PC-3 (cell line): Measurements from ENCODE around the gene CRLF2. TPM values are rescaled to one million over a fixed set of nuclear protein-coding genes. Genes with fewer than 3 reads are reported as not detected.

ENCODE experiments used
- ATAC-seq: fragments of 200-7000 bp; cut with Tn5 transposase; 2 replicates; pipeline ENCODE4 v1.9.1; 2020; ENCODE audit warnings: mild to moderate bottlenecking, moderate library complexity
- BruUV-seq: library from RNA; stranded (reverse); fragments of 400-500 nt; replicated peaks from 2 replicates; lab custom pipeline; 2021; lab: Mats Ljungman, UMichigan
- CTCF ChIA-PET: fragments of 300-600 bp; sonication (Branson Sonifier 250); formaldehyde crosslinking; loops from one replicate; lab custom pipeline; 2022; ENCODE audit warnings: antibody characterized with exemption; lab: Charles Lee
- POLR2A ChIA-PET: fragments of 300-600 bp; sonication (Branson Sonifier 250); formaldehyde crosslinking; loops from one replicate; lab custom pipeline; 2022; ENCODE audit warnings: antibody characterized with exemption; ENCODE audit not compliant: unreplicated experiment; lab: Charles Lee
- DNase-seq: peaks from one replicate; pipeline ENCODE4 v3.0.0-alpha.2; 2015
- H2AFZ ChIP-seq: fragments of 300-600 bp; sonication (generic); 2 replicates; pipeline ENCODE4 v1.6.0; 2016; ENCODE audit warnings: antibody characterized with exemption, low read length
- H3F3A ChIP-seq: fragments of 300-600 bp; sonication (generic); one replicate; pipeline ENCODE4 v1.6.0; 2017; ENCODE audit warnings: antibody characterized with exemption, low read length, control low read depth, mild to moderate bottlenecking; ENCODE audit not compliant: unreplicated experiment
- H3K27ac ChIP-seq: fragments of 300-600 bp; sonication (generic); 2 replicates; pipeline ENCODE4 v1.5.1; 2016; ENCODE audit warnings: mild to moderate bottlenecking, low read length
- H3K27me3 ChIP-seq: fragments of 300-600 bp; sonication (generic); 2 replicates; pipeline ENCODE4 v1.6.1; 2016; ENCODE audit warnings: low read length, mixed read lengths
- H3K36me3 ChIP-seq: fragments of 300-600 bp; sonication (generic); 2 replicates; pipeline ENCODE4 v1.6.1; 2016; ENCODE audit warnings: low read depth, mixed run types, low read length, mixed read lengths
- H3K4me1 ChIP-seq: fragments of 300-600 bp; sonication (generic); 2 replicates; pipeline ENCODE4 v1.5.1; 2016; ENCODE audit warnings: low read length; ENCODE audit not compliant: insufficient read depth
- H3K4me2 ChIP-seq: fragments of 300-600 bp; sonication (generic); 2 replicates; pipeline ENCODE4 v1.6.0; 2016; ENCODE audit warnings: low read length
- H3K4me3 ChIP-seq: fragments of 300-600 bp; sonication (generic); 2 replicates; pipeline ENCODE4 v1.5.1; 2016; ENCODE audit warnings: mild to moderate bottlenecking, low read length, mixed read lengths
- H3K79me2 ChIP-seq: fragments of 300-600 bp; sonication (generic); 2 replicates; pipeline ENCODE4 v1.6.1; 2017; ENCODE audit warnings: low read length, mixed read lengths
- H3K9ac ChIP-seq: fragments of 300-600 bp; sonication (generic); 2 replicates; pipeline ENCODE4 v1.6.0; 2016; ENCODE audit warnings: mild to moderate bottlenecking, low read length
- H3K9me2 ChIP-seq: fragments of 300-600 bp; sonication (generic); replicated peaks from 2 replicates; pipeline ENCODE4 v1.6.1; 2016; ENCODE audit warnings: mixed run types, low read length, mixed read lengths
- H3K9me3 ChIP-seq: fragments of 300-600 bp; sonication (generic); 2 replicates; pipeline ENCODE4 v1.6.1; 2016; ENCODE audit warnings: low read length, mixed read lengths
- H4K20me1 ChIP-seq: fragments of 300-600 bp; sonication (generic); 2 replicates; pipeline ENCODE4 v1.6.1; 2016; ENCODE audit warnings: low read length, mixed read lengths
- CTCF ChIP-seq: fragments of 300-600 bp; sonication (generic); conservative IDR thresholded peaks from 2 replicates; pipeline ENCODE4 v1.5.1; 2017; ENCODE audit warnings: antibody characterized with exemption, low read depth, mild to moderate bottlenecking, low read length
- EZH2 ChIP-seq: fragments of 300-600 bp; sonication (generic); IDR thresholded peaks from one replicate; pipeline ENCODE4 v1.6.1; 2017; ENCODE audit warnings: antibody characterized with exemption, mild to moderate bottlenecking, low read length; ENCODE audit not compliant: unreplicated experiment
- EZH2phosphoT487 ChIP-seq: fragments of 300-600 bp; sonication (generic); IDR thresholded peaks from 2 replicates; pipeline ENCODE4 v1.6.1; 2018; ENCODE audit warnings: mild to moderate bottlenecking, antibody characterized with exemption, low read length, borderline replicate concordance
- intact Hi-C: fragments of 100-400 bp; cut with micrococcal nuclease; formaldehyde crosslinking; loops from 2 replicates; pipeline ENCODE4 v1.9.0; 2023
- total RNA-seq: library from RNA; depleted of rRNA; stranded (reverse); fragments of >200 nt; gene quantifications from 2 replicates; pipeline ENCODE4 v1.2.3, GENCODE V29; 2014

Gene CRLF2
- total RNA-seq, 1 experiment from 2014 or later: not detected

- no peak overlapping the region for H3K4me3 ChIP-seq
- no peak overlapping the region for H2AFZ ChIP-seq
- H3F3A ChIP-seq: no peaks in the 10 kb centered on the region
- BruUV-seq: no TSS peak
- no peaks in the 10 kb centered on the region for H3K79me2 ChIP-seq
- no peak for TF ChIP-seq CTCF
- no peak for TF ChIP-seq EZH2phosphoT487
- no peak for TF ChIP-seq EZH2
- intact Hi-C loops: no loop called here
- H3K36me3 ChIP-seq: no peaks in the 10 kb centered on the region
- H4K20me1 ChIP-seq: no peaks in the 10 kb centered on the region
- H3K4me1 ChIP-seq: no peaks in the 10 kb centered on the region
- POLR2A ChIA-PET: no interaction called here
- no peak overlapping the region for H3K9ac ChIP-seq
- no peak overlapping the region for H3K4me2 ChIP-seq
- ATAC-seq: no peak
- H3K27me3 ChIP-seq: no peaks in the 10 kb centered on the region
- H3K9me3 ChIP-seq: no peaks in the 10 kb centered on the region
- CTCF ChIA-PET: no interaction called here
- no peak for DNase-seq
- H3K9me2 ChIP-seq: no peaks in the 10 kb centered on the region
- H3K27ac ChIP-seq: no peak overlapping the region
These were observed 2.8 kb upstream of the CRLF2 start for GRCh38 chrX:1215123-1215823.

- no peak overlapping the region for H2AFZ ChIP-seq
- BruUV-seq: no TSS peak
- POLR2A ChIA-PET: no interaction called here
- no peaks in the 10 kb centered on the region for H3K4me1 ChIP-seq
- H3K9me2 ChIP-seq: no peaks in the 10 kb centered on the region
- H3K4me2 ChIP-seq: no peak overlapping the region
- TF ChIP-seq EZH2 (no peak), EZH2phosphoT487 (no peak), CTCF (no peak)
- no peak overlapping the region for H3K4me3 ChIP-seq
- no peaks in the 10 kb centered on the region for H3F3A ChIP-seq
- intact Hi-C loops: no loop called here
- H3K79me2 ChIP-seq: no peaks in the 10 kb centered on the region
- no peaks in the 10 kb centered on the region for H3K9me3 ChIP-seq
- no peak overlapping the region for H3K9ac ChIP-seq
- no peaks in the 10 kb centered on the region for H4K20me1 ChIP-seq
- ATAC-seq (no peak), DNase-seq (no peak)
- CTCF ChIA-PET: no interaction called here
- H3K27ac ChIP-seq: no peak overlapping the region
- H3K36me3 ChIP-seq: no peaks in the 10 kb centered on the region
- H3K27me3 ChIP-seq: no peaks in the 10 kb centered on the region
These were observed 1.5 kb upstream of the CRLF2 start for GRCh38 chrX:1213971-1214370.

- DNase-seq (no peak), ATAC-seq (no peak)
- ChIA-PET POLR2A (no interaction called here), CTCF (no interaction called here)
- Histone ChIP-seq H3K4me2 (no peak overlapping the region), H3K9me3 (no peaks in the 10 kb centered on the region), H3K4me3 (no peak overlapping the region), H3K9ac (no peak overlapping the region), H3K27ac (no peak overlapping the region), H3K36me3 (no peaks in the 10 kb centered on the region), H3K27me3 (no peaks in the 10 kb centered on the region), H3F3A (no peaks in the 10 kb centered on the region), H3K79me2 (no peaks in the 10 kb centered on the region), H3K4me1 (peaks cover 8% of the 10 kb centered on the region), H2AFZ (no peak overlapping the region), H4K20me1 (no peaks in the 10 kb centered on the region), H3K9me2 (no peaks in the 10 kb centered on the region)
- TF ChIP-seq EZH2phosphoT487: no peak
- TF ChIP-seq CTCF: no peak
- BruUV-seq: no TSS peak
- intact Hi-C loops: no loop called here
These were observed 1.6 kb downstream of the CRLF2 start for GRCh38 chrX:1210844-1211243.
